ENCODE results near the gene GTPBP4. TPM values are rescaled to one million over a fixed set of nuclear protein-coding genes. Genes with fewer than 3 reads are reported as not detected.
A peak's percentile ranks its signal among the peaks of the same experiment; 100 is the strongest.

GTPBP4 gene
- total RNA-seq, 1 experiment from 2014 or later: 163 TPM

- POLR2A ChIA-PET (ENCODE audit: low non-redundant PET): no interaction called here
- no peaks in the 10 kb centered on the region for H3K9me3 ChIP-seq (ENCODE audit: low read depth, low read length, poor library complexity, severe bottlenecking)
- no peaks in the 10 kb centered on the region for H3K4me1 ChIP-seq (ENCODE audit: insufficient read depth, low read length, poor library complexity, severe bottlenecking)
- TSS peak; percentile 10 for BruUV-seq (replicated peaks)
- TF ChIP-seq EZH2 (IDR thresholded peaks at IDR 0.05; ENCODE audit: borderline replicate concordance, low read depth, low read length, poor library complexity, severe bottlenecking): no peak
- no peak for TF ChIP-seq CTCF (conservative IDR thresholded peaks at IDR 0.05; ENCODE audit: low read depth, low read length)
- H3K27ac ChIP-seq (ENCODE audit: low read depth, low read length, poor library complexity, severe bottlenecking): no peak overlapping the region
- H3K27me3 ChIP-seq (replicated peaks; ENCODE audit: insufficient read depth, low read depth, low read length, poor library complexity): no peaks in the 10 kb centered on the region
- H3K4me3 ChIP-seq (ENCODE audit: low read depth, low read length, poor library complexity, severe bottlenecking): no peak overlapping the region
- intact Hi-C loops (cut with micrococcal nuclease; ENCODE audit: unreplicated experiment): no loop called here
- no peak for DNase-seq (ENCODE audit: low spot score)
- peaks cover 44% of the 10 kb centered on the region for H3K36me3 ChIP-seq (ENCODE audit: insufficient read depth, low read length, poor library complexity, severe bottlenecking)
- CTCF ChIA-PET: no interaction called here
Observed at GRCh38 chr10:1019362-1019761, 31.1 kb downstream of the GTPBP4 start.

GRCh38 chr10:1020460-1020859 lies 32.2 kb downstream of the GTPBP4 start:
- BruUV-seq (replicated peaks): no TSS peak
- TF ChIP-seq EZH2 (IDR thresholded peaks at IDR 0.05; ENCODE audit: borderline replicate concordance, low read depth, low read length, poor library complexity, severe bottlenecking) (no peak), CTCF (conservative IDR thresholded peaks at IDR 0.05; ENCODE audit: low read depth, low read length) (no peak)
- DNase-seq (ENCODE audit: low spot score): no peak
- no peaks in the 10 kb centered on the region for H3K27me3 ChIP-seq (replicated peaks; ENCODE audit: insufficient read depth, low read depth, low read length, poor library complexity)
- H3K9me3 ChIP-seq (ENCODE audit: low read depth, low read length, poor library complexity, severe bottlenecking): no peaks in the 10 kb centered on the region
- H3K4me3 ChIP-seq (ENCODE audit: low read depth, low read length, poor library complexity, severe bottlenecking): no peak overlapping the region
- intact Hi-C loops (cut with micrococcal nuclease; ENCODE audit: unreplicated experiment): no loop called here
- no peak overlapping the region for H3K27ac ChIP-seq (ENCODE audit: low read depth, low read length, poor library complexity, severe bottlenecking)
- no peaks in the 10 kb centered on the region for H3K4me1 ChIP-seq (ENCODE audit: insufficient read depth, low read length, poor library complexity, severe bottlenecking)
- ChIA-PET POLR2A (ENCODE audit: low non-redundant PET) (no interaction called here), CTCF (no interaction called here)
- H3K36me3 ChIP-seq (ENCODE audit: insufficient read depth, low read length, poor library complexity, severe bottlenecking): peaks cover 33% of the 10 kb centered on the region

GRCh38 chr10:1020958-1021357 lies 32.7 kb downstream of the GTPBP4 start:
- ChIA-PET POLR2A (ENCODE audit: low non-redundant PET) (no interaction called here), CTCF (no interaction called here)
- no peak for DNase-seq (ENCODE audit: low spot score)
- TF ChIP-seq CTCF (conservative IDR thresholded peaks at IDR 0.05; ENCODE audit: low read depth, low read length): no peak
- TF ChIP-seq EZH2 (IDR thresholded peaks at IDR 0.05; ENCODE audit: borderline replicate concordance, low read depth, low read length, poor library complexity, severe bottlenecking): no peak
- no TSS peak for BruUV-seq (replicated peaks)
- Histone ChIP-seq H3K4me3 (ENCODE audit: low read depth, low read length, poor library complexity, severe bottlenecking) (no peak overlapping the region), H3K36me3 (ENCODE audit: insufficient read depth, low read length, poor library complexity, severe bottlenecking) (peaks cover 28% of the 10 kb centered on the region), H3K4me1 (ENCODE audit: insufficient read depth, low read length, poor library complexity, severe bottlenecking) (no peaks in the 10 kb centered on the region), H3K9me3 (ENCODE audit: low read depth, low read length, poor library complexity, severe bottlenecking) (no peaks in the 10 kb centered on the region), H3K27ac (ENCODE audit: low read depth, low read length, poor library complexity, severe bottlenecking) (no peak overlapping the region), H3K27me3 (replicated peaks; ENCODE audit: insufficient read depth, low read depth, low read length, poor library complexity) (no peaks in the 10 kb centered on the region)
- intact Hi-C loops (cut with micrococcal nuclease; ENCODE audit: unreplicated experiment): no loop called here
